Activated CD4-positive, alpha-beta T cell treated with anti-CD3 and anti-CD28 coated beads, Interleukin-2, amount 10 ng/mL, durations not matched to agents 24 days and 14 days (primary cell): Measurements from ENCODE around the gene ING1. TPM values are rescaled to one million over a fixed set of nuclear protein-coding genes. Genes with fewer than 3 reads are reported as not detected.
A peak's percentile ranks its signal among the peaks of the same experiment; 100 is the strongest.
"Not testable (repeated sequence)": the region's sequence is repeated elsewhere in the genome, so short reads cannot be mapped to it uniquely, and the experiment has no call there.

Experiments
- DNase-seq: peaks from one replicate; pipeline ENCODE4 v3.0.0; 2022
- H3K27ac Mint-ChIP-seq: one replicate; pipeline ENCODE4 v1.8.0; 2022; ENCODE audit warnings: mild to moderate bottlenecking, mixed read lengths
- H3K27me3 Mint-ChIP-seq: one replicate; pipeline ENCODE4 v1.8.0; 2022; ENCODE audit warnings: mixed read lengths
- H3K36me3 Mint-ChIP-seq: one replicate; pipeline ENCODE4 v1.8.0; 2022; ENCODE audit warnings: low read depth, mild to moderate bottlenecking, mixed read lengths
- H3K4me1 Mint-ChIP-seq: one replicate; pipeline ENCODE4 v1.8.0; 2021; ENCODE audit warnings: mixed read lengths
- H3K4me3 Mint-ChIP-seq: one replicate; pipeline ENCODE4 v1.8.0; 2022; ENCODE audit warnings: mild to moderate bottlenecking, moderate library complexity, mixed read lengths
- H3K9me3 Mint-ChIP-seq: one replicate; pipeline ENCODE4 v1.8.0; 2021; ENCODE audit warnings: mixed read lengths
- intact Hi-C: fragments of 100-400 bp; cut with micrococcal nuclease; formaldehyde crosslinking; loops from one replicate; pipeline ENCODE4 v1.15.1; 2023
- total RNA-seq: library from RNA; stranded (reverse); gene quantifications from 2 replicates; pipeline ENCODE4 v1.2.3, GENCODE V29; 2022

The ING1 gene
- total RNA-seq, 1 donor from 2014 or later: 18.4 TPM

DNA sequence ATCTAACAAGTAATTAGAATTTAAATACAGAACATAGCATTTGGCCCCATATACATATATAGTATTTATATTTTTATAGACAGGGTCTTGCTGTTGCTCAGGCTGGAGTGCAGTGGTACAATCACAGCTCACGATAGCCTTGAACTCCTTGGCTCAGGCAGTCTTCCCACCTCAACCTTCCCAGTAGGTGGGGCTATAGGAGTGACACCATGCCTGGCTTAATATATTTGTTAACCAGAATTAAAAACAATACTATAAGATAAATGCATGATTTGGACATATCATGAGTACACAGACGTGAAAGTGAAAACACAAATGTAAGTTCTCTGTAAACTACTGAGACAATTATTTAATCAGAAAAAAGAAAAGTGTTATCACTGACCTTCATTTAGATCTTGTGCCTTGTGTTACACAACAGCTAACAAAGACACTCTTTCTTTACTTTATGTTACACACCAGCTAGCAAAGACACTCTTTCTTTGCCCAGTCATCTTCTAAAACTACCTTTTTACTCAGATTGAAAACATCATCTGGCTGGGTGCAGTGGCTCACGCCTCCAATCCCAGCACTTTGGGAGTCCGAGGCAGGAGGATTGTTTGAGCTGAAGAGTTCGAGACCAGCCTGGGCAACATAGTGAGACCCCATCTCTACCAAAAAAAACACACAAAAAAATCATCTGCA lies 30.2 kb upstream of the ING1 start:
- peak; percentile 78 for DNase-seq
- H3K36me3 Mint-ChIP-seq: peaks cover 44% of the 10 kb centered on the region
- no peak overlapping the region for H3K4me3 Mint-ChIP-seq
- H3K27me3 Mint-ChIP-seq: no peaks in the 10 kb centered on the region
- peaks cover 1% of the 10 kb centered on the region for H3K4me1 Mint-ChIP-seq
- intact Hi-C loops: loop anchor here (2.0 kb wide), 1 partner anchor 135 kb away; no protein-coding TSS in a partner anchor
- no peak overlapping the region for H3K27ac Mint-ChIP-seq
- no peaks in the 10 kb centered on the region for H3K9me3 Mint-ChIP-seq

DNA sequence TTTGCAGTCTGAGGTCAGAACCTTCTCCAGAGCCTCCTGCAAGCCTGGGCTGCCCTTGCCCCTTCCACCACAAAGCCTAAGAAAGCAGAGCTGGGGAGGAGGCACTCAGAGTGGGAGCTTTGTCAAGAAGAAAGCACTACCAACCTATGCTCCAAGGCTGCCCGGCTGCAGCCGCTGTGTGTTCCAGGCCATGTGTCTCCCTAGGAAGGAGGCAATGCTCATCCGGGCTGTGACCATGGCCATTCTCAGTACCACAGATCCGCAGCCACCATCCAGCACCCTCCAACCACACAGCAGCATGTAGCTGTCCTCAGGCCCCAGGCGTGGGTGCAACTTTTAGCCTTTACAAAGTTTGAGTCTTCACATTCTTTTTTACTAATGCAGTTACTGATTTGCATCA lies 29.6 kb upstream of the ING1 start:
- no peak overlapping the region for H3K27ac Mint-ChIP-seq
- no peaks in the 10 kb centered on the region for H3K27me3 Mint-ChIP-seq
- no peak overlapping the region for H3K4me3 Mint-ChIP-seq
- intact Hi-C loops: loop anchor here (2.0 kb wide), 1 partner anchor 135 kb away; no protein-coding TSS in a partner anchor
- H3K36me3 Mint-ChIP-seq: peaks cover 39% of the 10 kb centered on the region
- DNase-seq: no peak
- peaks cover 1% of the 10 kb centered on the region for H3K4me1 Mint-ChIP-seq
- no peaks in the 10 kb centered on the region for H3K9me3 Mint-ChIP-seq

DNA sequence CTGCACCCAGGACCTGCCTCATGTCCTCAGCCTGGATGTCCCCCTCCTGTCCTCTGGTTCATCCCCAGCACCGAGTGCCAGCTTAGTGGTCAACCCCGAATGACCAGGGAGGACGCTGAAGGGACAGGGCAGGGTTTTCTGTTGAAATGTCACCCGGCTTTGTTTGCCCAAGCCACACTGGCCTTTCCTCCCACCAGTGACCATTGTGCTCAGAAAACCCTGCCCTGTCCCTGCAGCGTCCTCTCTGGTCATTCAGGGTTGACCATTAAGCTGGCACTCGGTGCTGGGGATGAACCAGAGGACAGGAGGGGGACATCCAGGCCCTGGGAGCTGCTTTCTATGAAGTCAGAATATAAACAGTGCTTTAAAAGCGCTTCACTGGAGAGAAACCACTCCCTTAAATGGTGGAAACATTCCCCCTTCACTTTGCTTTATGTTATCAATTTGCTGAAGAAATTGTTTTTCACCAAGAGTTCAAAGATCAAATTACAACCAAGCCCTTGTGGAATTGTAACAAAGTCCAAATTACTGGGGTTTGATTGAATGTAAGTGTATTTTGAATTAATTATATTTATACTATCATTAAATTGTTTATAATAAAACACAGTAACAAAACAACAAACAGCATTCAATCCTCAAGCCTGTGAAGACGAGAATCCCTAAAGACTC lies 29.0 kb upstream of the ING1 start:
- no peak for DNase-seq
- peaks cover 1% of the 10 kb centered on the region for H3K4me1 Mint-ChIP-seq
- H3K4me3 Mint-ChIP-seq: no peak overlapping the region
- no peak overlapping the region for H3K27ac Mint-ChIP-seq
- intact Hi-C loops: no loop called here
- H3K36me3 Mint-ChIP-seq: peaks cover 34% of the 10 kb centered on the region
- no peaks in the 10 kb centered on the region for H3K9me3 Mint-ChIP-seq
- no peaks in the 10 kb centered on the region for H3K27me3 Mint-ChIP-seq

DNA sequence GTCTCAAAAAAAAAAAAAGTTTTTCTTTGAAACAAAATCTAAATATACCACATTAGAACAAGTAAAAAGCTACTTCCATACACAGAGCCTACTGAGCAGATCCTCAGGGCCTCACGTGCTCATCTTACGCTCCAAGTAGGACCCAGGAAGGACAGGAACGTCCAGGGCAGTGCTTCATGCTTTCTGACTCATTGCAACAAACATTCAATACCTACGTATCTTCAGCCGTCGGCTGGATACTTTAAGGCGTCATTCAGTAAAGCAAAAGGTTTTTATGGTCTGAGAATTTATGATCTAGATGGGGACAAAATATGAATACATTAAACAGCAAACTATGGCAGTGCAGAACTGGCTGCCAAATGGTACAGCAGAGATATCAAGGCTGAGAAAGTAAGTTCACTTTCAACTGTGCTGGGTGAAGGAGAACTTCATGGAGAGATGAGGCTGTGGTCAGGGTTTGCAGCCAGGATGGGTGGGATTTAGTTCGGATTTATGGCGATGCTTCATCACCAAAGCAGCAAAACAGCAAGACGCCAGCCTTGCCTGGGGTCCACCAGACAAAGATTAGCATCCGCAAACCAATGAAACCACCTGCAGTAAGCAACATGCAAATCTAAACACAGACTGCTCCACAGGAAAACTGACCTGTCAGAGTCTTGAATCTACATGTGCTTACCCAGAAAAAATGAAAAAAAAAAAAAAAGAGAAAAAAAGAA lies 28.0 kb upstream of the ING1 start:
- Mint-ChIP-seq H3K9me3 (no peaks in the 10 kb centered on the region), H3K4me1 (peaks cover 1% of the 10 kb centered on the region), H3K27me3 (no peaks in the 10 kb centered on the region), H3K36me3 (peaks cover 30% of the 10 kb centered on the region), H3K27ac (no peak overlapping the region), H3K4me3 (no peak overlapping the region)
- DNase-seq: no peak
- intact Hi-C loops: no loop called here

DNA sequence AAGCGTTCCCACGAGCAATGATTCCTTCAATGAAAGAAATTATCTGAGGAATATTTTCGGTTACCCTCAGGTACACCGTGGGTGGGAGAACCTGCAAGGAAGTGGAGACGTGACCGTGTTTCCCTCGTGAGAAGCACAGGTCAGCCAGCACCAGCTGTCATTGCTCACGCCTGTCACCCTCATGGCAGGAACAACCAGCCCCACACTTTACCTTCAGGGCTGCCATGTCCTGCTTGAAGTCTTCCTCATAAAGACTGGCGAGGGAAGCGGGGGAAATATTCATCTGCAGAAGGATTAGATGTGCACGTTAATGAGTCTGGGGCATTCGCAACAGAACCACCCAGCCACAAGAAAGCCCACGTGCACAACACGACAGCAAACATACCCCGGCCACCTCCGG lies 25.8 kb upstream of the ING1 start:
- Mint-ChIP-seq H3K9me3 (no peaks in the 10 kb centered on the region), H3K27me3 (no peaks in the 10 kb centered on the region), H3K36me3 (peaks cover 27% of the 10 kb centered on the region), H3K27ac (no peak overlapping the region), H3K4me1 (peaks cover 1% of the 10 kb centered on the region), H3K4me3 (no peak overlapping the region)
- DNase-seq: no peak
- intact Hi-C loops: no loop called here

DNA sequence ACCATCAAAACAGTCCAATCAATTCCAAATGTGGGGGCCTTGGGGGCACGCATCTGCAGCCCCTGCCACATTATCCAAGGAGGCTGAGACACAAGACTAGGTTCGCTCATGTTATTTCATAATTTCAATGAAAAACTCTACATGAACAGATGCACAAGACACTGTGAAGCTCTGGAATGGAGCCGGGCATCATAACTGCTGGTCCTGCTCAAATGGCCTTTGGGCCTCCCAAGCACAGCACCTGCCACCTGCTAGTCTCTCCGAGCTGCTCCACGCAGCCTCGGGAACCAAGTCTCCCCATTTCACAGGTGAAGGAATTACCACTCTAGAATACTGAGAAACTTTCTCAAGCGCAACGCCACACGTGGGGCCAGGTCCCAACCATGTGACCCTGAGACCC lies 24.5 kb upstream of the ING1 start:
- H3K36me3 Mint-ChIP-seq: peaks cover 20% of the 10 kb centered on the region
- H3K4me3 Mint-ChIP-seq: no peak overlapping the region
- no peak overlapping the region for H3K27ac Mint-ChIP-seq
- intact Hi-C loops: no loop called here
- H3K27me3 Mint-ChIP-seq: no peaks in the 10 kb centered on the region
- DNase-seq: no peak
- H3K9me3 Mint-ChIP-seq: no peaks in the 10 kb centered on the region
- peaks cover 1% of the 10 kb centered on the region for H3K4me1 Mint-ChIP-seq

DNA sequence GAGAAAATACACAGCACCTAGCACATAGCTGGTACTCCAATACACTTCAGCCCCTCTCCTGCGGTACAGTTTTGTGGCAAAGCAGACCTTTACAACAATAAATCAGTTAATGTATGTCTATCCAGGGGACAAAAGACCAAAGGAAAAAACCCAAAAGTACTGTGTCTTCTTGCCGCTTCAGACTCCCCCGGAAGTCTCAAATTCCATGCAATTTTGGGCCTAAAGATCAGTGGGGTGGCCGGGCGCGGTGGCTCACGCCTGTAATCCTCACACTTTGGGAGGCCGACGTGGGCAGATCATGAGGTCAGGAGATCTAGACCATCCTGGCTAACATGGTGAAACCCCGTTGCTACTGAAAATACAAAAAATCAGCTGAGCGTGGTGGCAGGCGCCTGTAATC lies 23.8 kb upstream of the ING1 start:
- no peak overlapping the region for H3K27ac Mint-ChIP-seq
- H3K27me3 Mint-ChIP-seq: no peaks in the 10 kb centered on the region
- no peak for DNase-seq
- H3K4me1 Mint-ChIP-seq: peaks cover 1% of the 10 kb centered on the region
- intact Hi-C loops: no loop called here
- no peak overlapping the region for H3K4me3 Mint-ChIP-seq
- H3K9me3 Mint-ChIP-seq: no peaks in the 10 kb centered on the region
- peaks cover 21% of the 10 kb centered on the region for H3K36me3 Mint-ChIP-seq

DNA sequence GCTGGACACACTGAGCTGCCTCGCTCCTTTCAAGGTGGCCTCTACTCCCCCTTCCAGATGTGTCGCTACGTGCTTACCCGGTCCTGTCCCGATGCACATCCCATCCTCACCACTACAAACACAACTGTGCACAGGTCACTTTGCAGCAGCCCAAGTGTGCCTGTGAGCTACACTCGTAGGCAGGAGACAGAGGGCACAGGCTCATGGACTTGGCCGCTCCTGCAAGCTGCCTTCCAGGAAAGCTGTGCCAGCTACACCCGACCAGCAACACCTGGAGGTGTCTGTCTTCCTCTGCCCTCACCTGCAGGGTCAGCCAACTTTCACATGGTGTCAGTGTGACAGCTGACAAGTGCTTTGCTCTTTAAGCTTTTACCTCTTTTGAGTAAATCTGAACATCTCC lies 23.0 kb upstream of the ING1 start:
- Mint-ChIP-seq H3K27ac (no peak overlapping the region), H3K27me3 (no peaks in the 10 kb centered on the region), H3K36me3 (peaks cover 17% of the 10 kb centered on the region), H3K9me3 (no peaks in the 10 kb centered on the region), H3K4me3 (no peak overlapping the region), H3K4me1 (peaks cover under 1% of the 10 kb centered on the region)
- no peak for DNase-seq
- intact Hi-C loops: no loop called here

DNA sequence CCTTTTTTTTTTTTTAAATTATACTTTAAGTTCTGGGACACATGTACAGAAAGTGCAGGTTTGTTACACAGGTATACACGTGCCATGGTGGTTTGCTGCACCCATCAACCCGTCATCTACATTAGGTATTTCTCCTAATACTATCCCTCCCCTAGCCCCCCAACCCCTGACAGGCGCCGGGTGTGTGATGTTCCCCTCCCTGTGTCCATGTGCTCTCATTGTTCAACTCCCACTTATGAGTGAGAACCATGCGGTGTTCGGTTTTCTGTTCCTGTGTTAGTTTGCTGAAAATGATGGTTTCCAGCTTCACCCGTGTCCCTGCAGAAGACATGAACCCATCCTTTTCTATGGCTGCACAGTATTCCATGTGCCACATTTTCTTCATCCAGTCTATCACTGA lies 17.7 kb upstream of the ING1 start:
- Mint-ChIP-seq H3K4me1 (peaks cover 18% of the 10 kb centered on the region), H3K36me3 (peaks cover 53% of the 10 kb centered on the region), H3K27ac (peak overlapping the region; percentile 15)
- H3K27me3 Mint-ChIP-seq, intact Hi-C loops, DNase-seq, H3K4me3 Mint-ChIP-seq, H3K9me3 Mint-ChIP-seq: not testable (repeated sequence)

DNA sequence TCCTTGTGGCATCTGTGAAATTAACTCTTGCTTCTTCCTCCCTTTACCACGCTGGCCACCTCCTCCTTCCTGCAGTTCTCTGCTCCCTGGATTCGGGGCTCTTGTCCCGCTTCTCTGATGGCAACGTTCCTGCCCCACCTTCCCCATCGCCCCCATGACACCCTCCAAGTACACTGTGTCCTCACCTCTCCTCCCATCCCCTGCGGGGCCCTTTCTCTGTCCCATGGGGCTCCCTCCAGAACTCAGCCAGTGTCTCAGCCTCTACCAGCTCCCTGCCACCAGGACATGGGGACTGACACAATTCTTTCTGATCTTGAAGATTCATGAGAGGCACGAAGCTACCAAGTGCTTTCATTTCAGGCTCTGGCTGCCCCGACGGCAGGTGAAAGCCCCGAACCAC lies 16.7 kb upstream of the ING1 start:
- no peak overlapping the region for H3K4me3 Mint-ChIP-seq

DNA sequence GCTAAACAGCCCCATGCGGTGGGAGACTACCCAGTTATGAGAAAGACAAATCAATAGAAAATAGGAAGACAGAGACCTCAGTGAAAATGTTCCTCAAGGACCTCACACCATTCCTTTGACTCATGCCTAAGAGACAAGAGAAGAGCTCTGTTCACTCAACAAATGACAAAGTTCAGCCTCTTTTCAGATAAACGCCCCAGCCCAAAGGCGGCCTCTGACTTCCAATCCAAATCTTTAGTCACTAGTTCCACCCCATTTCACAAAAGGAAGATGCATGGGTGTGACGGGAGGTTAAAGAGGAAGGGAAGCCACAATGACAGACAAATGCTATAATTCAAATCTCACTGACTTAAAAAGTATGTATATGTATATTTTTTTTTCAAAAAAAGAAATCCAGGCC lies 15.7 kb upstream of the ING1 start:
- no peaks in the 10 kb centered on the region for H3K9me3 Mint-ChIP-seq
- intact Hi-C loops: no loop called here
- H3K27me3 Mint-ChIP-seq: no peaks in the 10 kb centered on the region
- peaks cover 24% of the 10 kb centered on the region for H3K4me1 Mint-ChIP-seq
- DNase-seq: no peak
- peaks cover 59% of the 10 kb centered on the region for H3K36me3 Mint-ChIP-seq
- H3K4me3 Mint-ChIP-seq: no peak overlapping the region
- H3K27ac Mint-ChIP-seq: no peak overlapping the region

More for the DNA sequence above, 16.7 kb upstream of the ING1 start:
- Mint-ChIP-seq H3K9me3 (no peaks in the 10 kb centered on the region), H3K36me3 (peaks cover 55% of the 10 kb centered on the region), H3K27me3 (no peaks in the 10 kb centered on the region), H3K4me1 (peaks cover 18% of the 10 kb centered on the region), H3K27ac (peak overlapping the region; percentile 69)
- intact Hi-C loops: no loop called here
- DNase-seq: no peak

DNA sequence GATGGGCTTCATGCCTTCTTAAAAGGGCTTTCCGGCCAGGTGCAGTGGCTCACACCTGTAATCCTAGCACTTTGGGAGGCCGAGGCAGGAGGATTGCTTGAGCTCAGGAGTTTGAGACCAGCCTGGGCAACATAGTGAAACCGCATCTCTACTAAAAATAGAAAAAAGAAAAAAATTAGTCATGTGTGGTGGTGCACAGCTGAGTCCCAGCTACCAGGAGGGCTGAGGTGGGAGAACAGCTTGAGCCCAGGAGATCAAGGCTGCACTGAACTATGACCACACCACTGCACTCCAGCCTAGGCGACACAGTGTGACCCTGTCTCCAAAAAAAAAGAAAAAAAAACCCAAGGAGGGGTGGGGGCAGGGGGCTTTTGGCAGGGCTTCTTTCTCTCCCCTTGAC lies 14.8 kb upstream of the ING1 start:
- intact Hi-C loops: no loop called here
- no peak overlapping the region for H3K27ac Mint-ChIP-seq
- H3K36me3 Mint-ChIP-seq: peaks cover 65% of the 10 kb centered on the region
- H3K9me3 Mint-ChIP-seq: no peaks in the 10 kb centered on the region
- H3K4me1 Mint-ChIP-seq: peaks cover 29% of the 10 kb centered on the region
- no peak overlapping the region for H3K4me3 Mint-ChIP-seq
- H3K27me3 Mint-ChIP-seq: no peaks in the 10 kb centered on the region
- no peak for DNase-seq

DNA sequence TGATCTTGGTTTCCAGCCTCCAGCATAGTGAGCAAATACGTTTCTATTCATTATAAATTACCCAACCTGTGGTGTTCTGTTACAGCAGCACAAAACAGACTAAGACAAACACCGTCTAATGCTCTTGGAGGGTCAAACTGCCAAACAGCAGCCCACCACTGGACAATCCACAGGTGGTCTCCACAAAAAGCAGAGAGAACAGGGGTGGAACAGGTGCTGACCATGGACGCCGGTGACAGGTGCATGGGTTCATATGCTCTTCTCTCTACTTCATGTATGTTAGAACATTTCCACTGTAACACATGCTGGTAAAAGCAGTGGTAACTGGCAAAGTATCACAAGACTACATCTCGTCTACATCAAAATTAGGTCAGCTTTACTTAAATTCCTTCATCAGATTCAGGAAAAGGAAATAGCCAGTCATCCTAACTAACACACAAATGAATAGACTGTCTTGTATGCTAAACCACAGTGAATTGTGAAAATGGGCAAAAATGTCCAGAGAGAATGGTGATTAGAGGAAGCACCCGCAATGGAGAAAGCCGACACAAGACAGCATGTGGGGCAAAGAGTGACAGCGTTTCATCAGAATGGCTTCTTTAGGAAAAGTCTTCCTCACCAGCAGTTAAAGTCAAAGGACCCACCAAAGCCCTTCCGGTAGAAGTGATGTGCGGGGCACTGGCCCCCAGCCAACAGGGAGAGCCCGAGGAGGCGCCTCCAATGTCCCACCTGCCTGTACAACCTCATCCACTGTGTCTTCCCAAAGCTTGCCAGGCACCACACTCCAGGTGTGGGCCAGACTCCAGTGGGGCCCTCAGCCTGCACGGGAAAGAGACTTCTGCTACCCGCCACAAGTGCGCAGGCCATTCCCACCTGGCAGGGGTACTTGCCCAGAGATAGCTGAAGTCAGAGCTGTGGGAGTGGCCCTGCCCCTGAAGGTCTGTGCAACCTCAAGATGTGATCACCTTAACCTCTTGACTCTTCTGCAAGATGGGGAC lies 14.1 kb upstream of the ING1 start:
- Mint-ChIP-seq H3K36me3 (peaks cover 67% of the 10 kb centered on the region), H3K27me3 (no peaks in the 10 kb centered on the region), H3K27ac (no peak overlapping the region), H3K4me3 (no peak overlapping the region), H3K4me1 (peaks cover 31% of the 10 kb centered on the region), H3K9me3 (no peaks in the 10 kb centered on the region)
- intact Hi-C loops: no loop called here
- no peak for DNase-seq
